ENCODE results near the gene CROCC2.

GRCh38 chr2:240955306-240956170 lies 49.4 kb downstream of the CROCC2 start:
- TF ChIP-seq CTCF (IDR thresholded peaks at IDR 0.05), result no peak
- TF ChIP-seq POLR2AphosphoS5 (IDR thresholded peaks at IDR 0.05), result no peak

Data from sigmoid colon (tissue), 4 donors.